Gastroesophageal sphincter (tissue), 4 donors: ENCODE measurements around the gene REM2. TPM values are rescaled to one million over a fixed set of nuclear protein-coding genes. Genes with fewer than 3 reads are reported as not detected.
"Not testable (repeated sequence)": the region's sequence is repeated elsewhere in the genome, so short reads cannot be mapped to it uniquely, and the experiment has no call there.

ENCODE experiments used
- ATAC-seq: fragments of 150-250 bp; one replicate; pipeline ENCODE4 v1.9.1; 2016; ENCODE audit warnings: mild to moderate bottlenecking, moderate library complexity
- H3K27ac ChIP-seq, 4 donors: fragments of 200-600 bp; sonication (generic) in 3 of 4; 1 replicate in 3 of 4; 2 replicates in 1 of 4; pipeline ENCODE4 v1.5.1; 2016 to 2019
- H3K27me3 ChIP-seq: fragments of 200-600 bp; sonication (generic); one replicate; pipeline ENCODE4 v1.5.1; 2019
- H3K36me3 ChIP-seq, 2 donors: fragments of 200-600 bp; sonication (generic); one replicate each; pipeline ENCODE4 v1.5.1; 2019; ENCODE audit warnings: control low read depth in 1 of 2
- H3K4me1 ChIP-seq, 3 donors: fragments of 200-600 bp; sonication (generic); 1 replicate in 2 of 3; 2 replicates in 1 of 3; pipeline ENCODE4 v1.5.1; 2016 to 2019; ENCODE audit warnings: control low read depth in 2 of 3
- H3K4me3 ChIP-seq, 2 donors: fragments of 200-600 bp; sonication (generic); one replicate each; pipeline ENCODE4 v1.5.1; 2019; ENCODE audit warnings: mild to moderate bottlenecking in 1 of 2, moderate library complexity in 1 of 2
- H3K9me3 ChIP-seq, 3 donors: fragments of 200-600 bp; sonication (generic); one replicate each; pipeline ENCODE4 v1.5.1; 2017 to 2019; ENCODE audit warnings: control low read depth in 2 of 3
- EP300 ChIP-seq: sonication (generic); formaldehyde crosslinking; IDR thresholded peaks from one replicate; pipeline ENCODE4 v1.6.1; 2017; ENCODE audit warnings: antibody characterized with exemption, mild to moderate bottlenecking
- POLR2A ChIP-seq, 2 donors: fragments of 450-650 bp; IDR thresholded peaks; one replicate each; pipeline ENCODE4 v1.6.1; 2017; ENCODE audit warnings: antibody characterized with exemption in 2 of 2, mild to moderate bottlenecking in 2 of 2, moderate library complexity in 1 of 2
- POLR2AphosphoS5 ChIP-seq: sonication (generic); formaldehyde crosslinking; IDR thresholded peaks from one replicate; pipeline ENCODE4 v1.6.1; 2017; ENCODE audit warnings: antibody characterized with exemption
- WGBS, 2 donors: methylation state at CpG; one replicate each; pipeline ENCODE4 v1.1.5; 2018; ENCODE audit warnings: low coverage in 1 of 2; 5-methylcytosine and 5-hydroxymethylcytosine counted together
- total RNA-seq, 4 donors: library from RNA; depleted of rRNA; stranded (reverse); fragments of >200 nt; gene quantifications; one replicate each; pipeline ENCODE4 v1.1.0, GENCODE V29; 2016
- TF ChIP-seq, protein P1 (sequence below), 4 experiments: fragments of 200-600 bp in 2 of 4; fragments of 450-650 bp in 2 of 4; sonication (generic) in 1 of 4; IDR thresholded peaks; one replicate each; pipeline ENCODE4 v1.5.1; 2017 to 2019; ENCODE audit warnings: antibody characterized with exemption in 4 of 4, mild to moderate bottlenecking in 2 of 4, moderate library complexity in 2 of 4

The REM2 gene
- total RNA-seq, 4 donors from 2014 or later: 0.20 to 0.93 (median 0.47) TPM

- WGBS, 2 donors: 8 to 57% methylated on average over 6 to 7 of the region's 19 CpGs
- H3K4me1 ChIP-seq: peaks cover 3 to 94% (median 64%) of the 10 kb centered on the region in 3 donors
- H3K27me3 ChIP-seq: no peaks in the 10 kb centered on the region
- peak overlapping the region in 1 of 2 donors; percentile 13 for H3K4me3 ChIP-seq
- no peaks in the 10 kb centered on the region for H3K9me3 ChIP-seq
- ATAC-seq: peak; percentile 39
- TF ChIP-seq, protein P1, sequence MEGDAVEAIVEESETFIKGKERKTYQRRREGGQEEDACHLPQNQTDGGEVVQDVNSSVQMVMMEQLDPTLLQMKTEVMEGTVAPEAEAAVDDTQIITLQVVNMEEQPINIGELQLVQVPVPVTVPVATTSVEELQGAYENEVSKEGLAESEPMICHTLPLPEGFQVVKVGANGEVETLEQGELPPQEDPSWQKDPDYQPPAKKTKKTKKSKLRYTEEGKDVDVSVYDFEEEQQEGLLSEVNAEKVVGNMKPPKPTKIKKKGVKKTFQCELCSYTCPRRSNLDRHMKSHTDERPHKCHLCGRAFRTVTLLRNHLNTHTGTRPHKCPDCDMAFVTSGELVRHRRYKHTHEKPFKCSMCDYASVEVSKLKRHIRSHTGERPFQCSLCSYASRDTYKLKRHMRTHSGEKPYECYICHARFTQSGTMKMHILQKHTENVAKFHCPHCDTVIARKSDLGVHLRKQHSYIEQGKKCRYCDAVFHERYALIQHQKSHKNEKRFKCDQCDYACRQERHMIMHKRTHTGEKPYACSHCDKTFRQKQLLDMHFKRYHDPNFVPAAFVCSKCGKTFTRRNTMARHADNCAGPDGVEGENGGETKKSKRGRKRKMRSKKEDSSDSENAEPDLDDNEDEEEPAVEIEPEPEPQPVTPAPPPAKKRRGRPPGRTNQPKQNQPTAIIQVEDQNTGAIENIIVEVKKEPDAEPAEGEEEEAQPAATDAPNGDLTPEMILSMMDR (IDR thresholded peaks at IDR 0.05): no peak
- TF ChIP-seq POLR2AphosphoS5 (peak; percentile 41), EP300 (no peak)
- peaks cover 0 to 28% of the 10 kb centered on the region in 2 donors for H3K36me3 ChIP-seq
- peak overlapping the region; percentile 66 to 92 (median 88) for H3K27ac ChIP-seq
Observed at GRCh38 chr14:22849212-22849819, 33.7 kb upstream of the REM2 start.

DNA sequence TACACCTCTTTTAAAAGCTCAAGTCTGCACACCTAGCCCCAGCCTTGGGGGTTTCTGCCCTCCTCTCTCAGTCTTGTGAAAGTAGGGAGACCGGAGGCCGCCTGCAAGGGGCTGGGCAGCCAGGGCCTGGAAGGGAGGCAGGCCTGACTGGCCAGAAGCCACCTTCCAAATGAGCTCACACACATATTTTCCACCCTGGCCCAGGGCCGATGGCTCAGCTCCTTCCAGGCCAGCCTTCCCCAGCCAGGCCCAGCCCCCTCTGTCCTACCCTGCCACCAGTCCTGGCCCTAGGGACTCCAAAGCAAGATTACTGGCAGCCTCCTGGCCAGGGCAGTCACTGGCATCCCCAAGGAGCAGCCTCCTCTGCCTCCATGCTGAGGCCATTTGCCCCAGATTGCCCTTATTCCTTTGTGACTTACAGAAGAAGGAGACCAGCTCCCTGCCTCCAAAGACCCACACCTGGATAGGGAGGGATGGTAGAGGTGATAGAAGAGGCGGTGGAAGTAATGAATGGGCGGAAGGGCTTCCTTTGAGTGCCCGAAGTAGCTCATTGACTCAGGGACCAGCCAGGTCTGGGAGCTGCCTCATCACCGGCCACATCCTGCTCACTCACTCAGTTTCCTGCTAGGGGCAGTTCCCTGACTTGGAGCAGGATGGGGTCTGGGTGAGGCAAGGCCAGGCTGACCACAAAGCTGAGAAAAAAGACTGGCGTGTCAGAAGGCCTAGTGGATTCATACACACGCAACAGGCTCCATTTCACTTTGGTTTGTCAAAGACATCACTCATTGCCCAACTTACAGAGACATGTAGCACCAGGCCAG is 31.9 kb upstream of the REM2 start:
- TF ChIP-seq EP300: no peak
- peak; percentile 86 for TF ChIP-seq POLR2AphosphoS5
- TF ChIP-seq, protein P1 (IDR thresholded peaks at IDR 0.05): peak in 1 of 4 experiments; percentile 12
- H3K4me1 ChIP-seq: peaks cover 3 to 76% (median 62%) of the 10 kb centered on the region in 3 donors
- H3K36me3 ChIP-seq: peaks cover 0 to 10% of the 10 kb centered on the region in 2 donors
- no peaks in the 10 kb centered on the region for H3K27me3 ChIP-seq
- WGBS, 2 donors: 5 to 57% methylated on average over 3 to 4 of the region's 9 CpGs
- H3K9me3 ChIP-seq: no peaks in the 10 kb centered on the region
- ATAC-seq: peak; percentile 75
- peak overlapping the region; percentile 47 to 92 (median 88) for H3K27ac ChIP-seq
- H3K4me3 ChIP-seq: peak overlapping the region in 1 of 2 donors; percentile 1

DNA sequence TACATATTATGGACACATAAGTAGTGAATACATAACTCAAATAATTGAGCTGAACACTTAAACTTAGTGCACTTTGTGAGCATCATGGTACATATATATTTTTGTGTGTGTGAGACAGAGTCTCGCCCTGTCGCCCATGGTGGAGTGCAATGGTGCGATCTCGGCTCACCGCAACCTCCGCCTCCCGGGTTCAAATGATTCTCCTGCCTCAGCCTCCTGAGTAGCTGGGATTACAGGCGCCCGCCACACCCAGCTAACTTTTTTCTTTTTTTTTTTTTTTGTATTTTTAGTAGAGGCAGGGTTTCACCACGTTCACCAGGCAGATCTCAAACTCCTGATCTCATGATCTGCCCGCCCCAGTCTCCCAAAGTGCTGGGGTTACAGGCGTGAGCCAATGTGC is 30.8 kb upstream of the REM2 start:
- not testable (repeated sequence) for H3K36me3 ChIP-seq, ATAC-seq, H3K27me3 ChIP-seq, H3K9me3 ChIP-seq, H3K4me3 ChIP-seq
- peaks cover 3 to 65% (median 51%) of the 10 kb centered on the region in 3 donors for H3K4me1 ChIP-seq
- 81 to 86% methylated on average over 7 to 8 of the region's 12 CpGs for WGBS, 2 donors
- H3K27ac ChIP-seq: peak overlapping the region in 3 of 4 donors; percentile 86 to 92 (median 90)

- peak overlapping the region in 3 of 4 donors; percentile 54 to 90 (median 67) for H3K27ac ChIP-seq
- peaks cover 3 to 62% (median 48%) of the 10 kb centered on the region in 3 donors for H3K4me1 ChIP-seq
- no peak overlapping the region for H3K4me3 ChIP-seq
- no peak for ATAC-seq
- no peaks in the 10 kb centered on the region for H3K36me3 ChIP-seq
- 78 to 100% methylated on average over 1 to 2 of the region's 2 CpGs for WGBS, 2 donors
- TF ChIP-seq, protein P1 (IDR thresholded peaks at IDR 0.05): no peak
- no peak for TF ChIP-seq EP300
- TF ChIP-seq POLR2A (IDR thresholded peaks at IDR 0.05): no peak
- no peak for TF ChIP-seq POLR2AphosphoS5
- no peaks in the 10 kb centered on the region for H3K9me3 ChIP-seq
- H3K27me3 ChIP-seq: no peaks in the 10 kb centered on the region
Observed at GRCh38 chr14:22852599-22852939, 30.5 kb upstream of the REM2 start.

GRCh38 chr14:22852940-22853767 is 29.9 kb upstream of the REM2 start:
- Histone ChIP-seq H3K4me3 (peak overlapping the region; percentile 24 to 48), H3K36me3 (no peaks in the 10 kb centered on the region), H3K27ac (peak overlapping the region in 3 of 4 donors; percentile 54 to 90 (median 67)), H3K27me3 (no peaks in the 10 kb centered on the region), H3K9me3 (no peaks in the 10 kb centered on the region), H3K4me1 (peaks cover 3 to 56% (median 42%) of the 10 kb centered on the region in 3 donors)
- TF ChIP-seq POLR2AphosphoS5: no peak
- TF ChIP-seq, protein P1 (IDR thresholded peaks at IDR 0.05): peak in 3 of 4 experiments; percentile 91 to 99 (median 98)
- WGBS, 2 donors: 0% methylated on average over 1 of the region's 20 CpGs; no CpG with 5 or more reads in 1 of the 2 donors
- peak; percentile 29 for ATAC-seq

DNA sequence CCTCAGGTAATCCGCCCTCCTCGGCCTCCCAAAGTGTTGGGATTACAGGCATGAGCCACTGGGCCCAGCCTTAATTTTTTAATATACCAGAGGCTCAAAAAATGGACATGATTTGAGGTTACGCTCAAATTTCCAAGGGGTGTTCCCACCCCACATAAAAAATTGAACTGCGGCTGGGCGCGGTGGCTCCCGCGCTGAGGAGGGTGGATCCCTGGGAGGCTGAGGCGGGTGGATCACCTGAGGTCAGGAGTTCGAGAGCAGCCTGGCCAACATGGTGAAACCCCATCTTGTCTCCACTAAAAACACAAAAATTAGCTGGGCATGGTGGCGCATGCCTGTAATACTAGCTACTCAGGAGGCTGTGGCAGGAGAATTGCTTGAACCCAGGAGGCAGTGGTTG is 28.7 kb upstream of the REM2 start:
- H3K27ac ChIP-seq, H3K4me3 ChIP-seq, H3K27me3 ChIP-seq, H3K9me3 ChIP-seq, ATAC-seq, H3K36me3 ChIP-seq: not testable (repeated sequence)
- peaks cover 3 to 44% (median 30%) of the 10 kb centered on the region in 3 donors for H3K4me1 ChIP-seq
- 94 to 98% methylated on average over 5 to 8 of the region's 11 CpGs for WGBS, 2 donors
